OCI-LY7 (cell line): ENCODE data around the gene PTGIR. TPM values are rescaled to one million over a fixed set of nuclear protein-coding genes. Genes with fewer than 3 reads are reported as not detected.
A peak's percentile ranks its signal among the peaks of the same experiment; 100 is the strongest.

Experiments used
- BruUV-seq: library from RNA; stranded (reverse); fragments of 400-500 nt; replicated peaks from 2 replicates; lab custom pipeline; 2021; lab: Mats Ljungman, UMichigan
- CTCF ChIA-PET: fragments of 300-600 bp; sonication (Branson Sonifier 250); formaldehyde crosslinking; loops from one replicate; lab custom pipeline; 2022; ENCODE audit warnings: antibody characterized with exemption; ENCODE audit not compliant: unreplicated experiment; lab: Charles Lee
- POLR2A ChIA-PET: fragments of 300-600 bp; sonication (Branson Sonifier 250); formaldehyde crosslinking; loops from one replicate; lab custom pipeline; 2022; ENCODE audit warnings: antibody characterized with exemption; lab: Charles Lee
- DNase-seq: peaks from one replicate; pipeline ENCODE4 v3.0.0-alpha.2; 2015; ENCODE audit warnings: low spot score
- H2AFZ ChIP-seq: fragments of 200-600 bp; sonication (generic), shearing (Covaris generic); 2 replicates; pipeline ENCODE4 v1.6.1; 2014; ENCODE audit warnings: mild to moderate bottlenecking, antibody characterized with exemption, low read length, moderate library complexity
- H3K27ac ChIP-seq: fragments of 200-600 bp; sonication (generic); 2 replicates; pipeline ENCODE4 v1.5.1; 2014; ENCODE audit warnings: mixed run types, low read depth, mild to moderate bottlenecking, moderate library complexity, low read length, inconsistent platforms; ENCODE audit not compliant: poor library complexity, severe bottlenecking
- H3K36me3 ChIP-seq: fragments of 200-600 bp; sonication (generic); 2 replicates; pipeline ENCODE4 v1.6.1; 2014; ENCODE audit warnings: mild to moderate bottlenecking, antibody characterized with exemption, low read length, moderate library complexity, mixed read lengths; ENCODE audit not compliant: insufficient read depth
- H3K4me1 ChIP-seq: fragments of 200-600 bp; sonication (generic); 2 replicates; pipeline ENCODE4 v1.5.1; 2014; ENCODE audit warnings: mild to moderate bottlenecking, low read length; ENCODE audit not compliant: insufficient read depth, poor library complexity, severe bottlenecking
- H3K4me2 ChIP-seq: fragments of 200-600 bp; sonication (generic); 2 replicates; pipeline ENCODE4 v1.6.1; 2014; ENCODE audit warnings: mild to moderate bottlenecking, low read length
- H3K4me3 ChIP-seq: fragments of 200-600 bp; sonication (generic); 2 replicates; pipeline ENCODE4 v1.5.1; 2014; ENCODE audit warnings: mild to moderate bottlenecking, low read depth, low read length; ENCODE audit not compliant: poor library complexity, severe bottlenecking
- H3K79me2 ChIP-seq: fragments of 200-600 bp; sonication (generic); 2 replicates; pipeline ENCODE4 v1.6.1; 2016; ENCODE audit warnings: low read depth, mild to moderate bottlenecking, low read length, moderate library complexity, mixed read lengths; ENCODE audit not compliant: insufficient read depth
- H3K9me2 ChIP-seq: fragments of 200-600 bp; sonication (generic); 2 replicates; pipeline ENCODE4 v1.6.1; 2016; ENCODE audit warnings: mild to moderate bottlenecking, low read length, mixed read lengths; ENCODE audit not compliant: insufficient read depth
- H3K9me3 ChIP-seq: fragments of 200-600 bp; sonication (generic); 2 replicates; pipeline ENCODE4 v1.6.1; 2014; ENCODE audit warnings: mild to moderate bottlenecking, mixed run types, low read length, mixed read lengths
- H4K20me1 ChIP-seq: fragments of 200-600 bp; sonication (generic); 2 replicates; pipeline ENCODE4 v1.6.1; 2014; ENCODE audit warnings: mild to moderate bottlenecking, antibody characterized with exemption, low read length, moderate library complexity, mixed read lengths; ENCODE audit not compliant: insufficient read depth
- CTCF ChIP-seq: fragments of 200-600 bp; sonication (generic); conservative IDR thresholded peaks from 2 replicates; pipeline ENCODE4 v1.5.1; 2014; ENCODE audit warnings: mild to moderate bottlenecking, antibody characterized with exemption, low read length, moderate library complexity, mixed read lengths
- EZH2phosphoT487 ChIP-seq: fragments of 200-600 bp; sonication (generic); IDR thresholded peaks from 2 replicates; pipeline ENCODE4 v1.6.1; 2018; ENCODE audit warnings: low read depth, borderline replicate concordance, mild to moderate bottlenecking, mixed run types, antibody characterized with exemption, low read length, moderate library complexity, mixed read lengths
- intact Hi-C: fragments of 100-400 bp; cut with micrococcal nuclease; formaldehyde crosslinking; loops from one replicate; pipeline ENCODE4 v1.10.0; 2022; ENCODE audit not compliant: unreplicated experiment
- total RNA-seq, 2 experiments: library from RNA; depleted of rRNA in 1 of 2; stranded (reverse); fragments of >200 nt in 1 of 2; shearing (Covaris generic) in 1 of 2; gene quantifications; 2 replicates each; pipeline ENCODE4 v1.2.3, GENCODE V29; 2014 to 2022

The PTGIR gene
- total RNA-seq, 2 experiments from 2014 or later: 0.25 TPM; not detected in 1

DNA sequence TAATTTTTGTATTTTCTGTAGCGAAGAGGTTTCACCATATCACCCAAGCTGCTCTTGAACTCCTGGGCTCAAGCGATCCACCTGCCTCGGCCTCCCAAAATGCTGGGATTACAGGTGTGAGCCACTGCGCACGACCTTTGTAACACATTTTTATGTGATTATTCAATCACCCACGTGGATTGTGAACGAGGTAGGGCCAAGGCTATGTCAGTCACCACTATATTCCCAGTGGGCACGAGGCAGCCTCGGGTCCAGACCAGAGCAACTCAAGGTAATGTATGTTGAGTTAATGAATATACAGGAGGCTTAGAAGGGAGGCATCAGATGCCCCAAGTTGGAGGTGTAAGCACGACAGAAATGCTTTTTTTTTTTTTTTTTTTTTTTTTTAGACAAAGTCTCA, 8.9 kb downstream of the PTGIR start:
- POLR2A ChIA-PET: interaction anchor here (0.7 kb wide), 1 partner anchor 100 kb away, joined by 5 read pairs; no protein-coding TSS in a partner anchor
- Histone ChIP-seq H3K9me3 (no peaks in the 10 kb centered on the region), H4K20me1 (no peaks in the 10 kb centered on the region), H3K4me1 (peaks cover 78% of the 10 kb centered on the region), H3K9me2 (no peaks in the 10 kb centered on the region), H3K79me2 (no peaks in the 10 kb centered on the region), H2AFZ (no peak overlapping the region), H3K36me3 (peaks cover 6% of the 10 kb centered on the region; the same call in 1 of the 2 replicates), H3K4me2 (no peak overlapping the region), H3K4me3 (no peak overlapping the region), H3K27ac (no peak overlapping the region)
- CTCF ChIA-PET: no interaction called here
- no peak for TF ChIP-seq CTCF
- TF ChIP-seq EZH2phosphoT487: no peak
- no TSS peak for BruUV-seq
- intact Hi-C loops: loop anchor here (1.0 kb wide), 1 partner anchor 103 kb away; no protein-coding TSS in a partner anchor
- no peak for DNase-seq

GRCh38 chr19:46614114-46614722, 10.7 kb downstream of the PTGIR start:
- ChIA-PET POLR2A (interaction anchor here (0.6 kb wide), 1 partner anchor 565 kb away, joined by 4 read pairs; no protein-coding TSS in a partner anchor), CTCF (interaction anchor here (2.2 kb wide), 1 partner anchor 47 kb away, joined by 11 read pairs; the partner anchor contains the start of gene DACT3)
- H2AFZ ChIP-seq: peak overlapping the region; percentile 68
- H3K4me2 ChIP-seq: peak overlapping the region; percentile 21; the same call in 1 of the 2 replicates
- peaks cover 65% of the 10 kb centered on the region for H3K4me1 ChIP-seq
- TF ChIP-seq EZH2phosphoT487 (no peak), CTCF (peak; percentile 95)
- H3K36me3 ChIP-seq: peaks cover 23% of the 10 kb centered on the region
- no TSS peak for BruUV-seq
- H4K20me1 ChIP-seq: no peaks in the 10 kb centered on the region
- no peaks in the 10 kb centered on the region for H3K9me2 ChIP-seq
- no peaks in the 10 kb centered on the region for H3K9me3 ChIP-seq
- peak; percentile 84 for DNase-seq
- peak overlapping the region; percentile 7 for H3K27ac ChIP-seq
- H3K4me3 ChIP-seq: no peak overlapping the region
- intact Hi-C loops: loop anchor here (1.0 kb wide), 1 partner anchor 48 kb away; no protein-coding TSS in a partner anchor
- no peaks in the 10 kb centered on the region for H3K79me2 ChIP-seq

- no peak for DNase-seq
- Histone ChIP-seq H3K4me1 (peaks cover 58% of the 10 kb centered on the region), H3K4me3 (no peak overlapping the region), H3K4me2 (no peak overlapping the region), H2AFZ (no peak overlapping the region), H3K36me3 (peaks cover 30% of the 10 kb centered on the region), H3K79me2 (no peaks in the 10 kb centered on the region), H3K27ac (no peak overlapping the region), H4K20me1 (no peaks in the 10 kb centered on the region), H3K9me3 (no peaks in the 10 kb centered on the region), H3K9me2 (no peaks in the 10 kb centered on the region)
- ChIA-PET CTCF (interaction anchor here (2.2 kb wide), 1 partner anchor 48 kb away, joined by 11 read pairs; the partner anchor contains the start of gene DACT3), POLR2A (no interaction called here)
- intact Hi-C loops: no loop called here
- TF ChIP-seq EZH2phosphoT487: no peak
- no peak for TF ChIP-seq CTCF
- BruUV-seq: no TSS peak
Measured at GRCh38 chr19:46613525-46613924, 11.4 kb downstream of the PTGIR start.
